Measurements from ENCODE around the gene TMED1.

DNA sequence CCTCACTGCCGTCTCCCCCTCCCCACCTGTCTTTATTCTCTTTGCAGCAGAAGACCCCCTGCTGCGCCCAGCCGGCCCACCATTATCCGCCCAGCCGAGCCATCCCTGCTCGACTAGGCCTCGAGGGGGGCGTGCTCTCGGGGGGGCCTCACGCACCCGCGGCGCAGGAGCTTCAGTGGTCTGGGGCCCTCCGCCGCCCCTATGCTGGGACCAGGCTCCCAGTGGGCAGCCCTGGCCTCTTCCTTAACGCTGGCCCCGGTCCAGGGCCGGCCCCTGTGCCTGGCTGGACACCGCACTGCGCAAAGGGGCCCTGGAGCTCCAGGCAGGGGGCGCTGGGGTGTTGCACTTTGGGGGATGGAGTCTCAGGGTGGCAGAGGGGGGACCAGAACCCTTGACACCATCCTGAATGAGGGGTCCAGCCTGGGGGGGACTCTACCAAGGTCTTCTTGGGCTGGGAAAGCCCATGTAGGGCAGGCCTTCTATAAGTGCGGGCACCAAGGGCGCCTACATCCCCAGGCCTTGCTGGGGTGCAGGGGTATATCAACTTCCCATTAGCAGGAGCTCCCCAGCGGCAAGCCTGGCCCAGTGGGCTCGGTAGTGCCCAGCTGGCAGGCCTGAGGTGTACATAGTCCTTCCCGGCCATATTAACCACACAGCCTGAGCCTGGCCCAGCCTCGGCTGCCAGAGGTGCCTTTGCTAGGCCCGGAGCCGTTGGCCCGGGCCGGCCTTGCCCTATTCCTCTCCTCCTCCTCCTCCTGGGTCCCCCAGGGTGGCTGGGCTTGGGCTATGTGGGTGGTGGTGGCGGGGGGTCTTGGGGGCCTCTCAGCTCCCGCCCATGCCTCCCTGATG, 4.9 kb downstream of the TMED1 start:
- TF ChIP-seq, protein P1, sequence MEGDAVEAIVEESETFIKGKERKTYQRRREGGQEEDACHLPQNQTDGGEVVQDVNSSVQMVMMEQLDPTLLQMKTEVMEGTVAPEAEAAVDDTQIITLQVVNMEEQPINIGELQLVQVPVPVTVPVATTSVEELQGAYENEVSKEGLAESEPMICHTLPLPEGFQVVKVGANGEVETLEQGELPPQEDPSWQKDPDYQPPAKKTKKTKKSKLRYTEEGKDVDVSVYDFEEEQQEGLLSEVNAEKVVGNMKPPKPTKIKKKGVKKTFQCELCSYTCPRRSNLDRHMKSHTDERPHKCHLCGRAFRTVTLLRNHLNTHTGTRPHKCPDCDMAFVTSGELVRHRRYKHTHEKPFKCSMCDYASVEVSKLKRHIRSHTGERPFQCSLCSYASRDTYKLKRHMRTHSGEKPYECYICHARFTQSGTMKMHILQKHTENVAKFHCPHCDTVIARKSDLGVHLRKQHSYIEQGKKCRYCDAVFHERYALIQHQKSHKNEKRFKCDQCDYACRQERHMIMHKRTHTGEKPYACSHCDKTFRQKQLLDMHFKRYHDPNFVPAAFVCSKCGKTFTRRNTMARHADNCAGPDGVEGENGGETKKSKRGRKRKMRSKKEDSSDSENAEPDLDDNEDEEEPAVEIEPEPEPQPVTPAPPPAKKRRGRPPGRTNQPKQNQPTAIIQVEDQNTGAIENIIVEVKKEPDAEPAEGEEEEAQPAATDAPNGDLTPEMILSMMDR (IDR thresholded peaks at IDR 0.05; ENCODE audit: poor library complexity) = no peak
- TF ChIP-seq EZH2 (IDR thresholded peaks at IDR 0.05; ENCODE audit: borderline replicate concordance) (no peak), EZH2phosphoT487 (IDR thresholded peaks at IDR 0.05; ENCODE audit: low read depth, severe bottlenecking, unreplicated experiment) (no peak)
